HG03196 (cell line): ENCODE results near the gene SLC35F4.
"Not testable (repeated sequence)": the region's sequence is repeated elsewhere in the genome, so short reads cannot be mapped to it uniquely, and the experiment has no call there.

Experiments
- ATAC-seq: cut with Tn5 transposase; IDR thresholded peaks from one replicate; pipeline ENCODE4 v1.9.1; 2021; ENCODE audit not compliant: unreplicated experiment

SLC35F4 gene

DNA sequence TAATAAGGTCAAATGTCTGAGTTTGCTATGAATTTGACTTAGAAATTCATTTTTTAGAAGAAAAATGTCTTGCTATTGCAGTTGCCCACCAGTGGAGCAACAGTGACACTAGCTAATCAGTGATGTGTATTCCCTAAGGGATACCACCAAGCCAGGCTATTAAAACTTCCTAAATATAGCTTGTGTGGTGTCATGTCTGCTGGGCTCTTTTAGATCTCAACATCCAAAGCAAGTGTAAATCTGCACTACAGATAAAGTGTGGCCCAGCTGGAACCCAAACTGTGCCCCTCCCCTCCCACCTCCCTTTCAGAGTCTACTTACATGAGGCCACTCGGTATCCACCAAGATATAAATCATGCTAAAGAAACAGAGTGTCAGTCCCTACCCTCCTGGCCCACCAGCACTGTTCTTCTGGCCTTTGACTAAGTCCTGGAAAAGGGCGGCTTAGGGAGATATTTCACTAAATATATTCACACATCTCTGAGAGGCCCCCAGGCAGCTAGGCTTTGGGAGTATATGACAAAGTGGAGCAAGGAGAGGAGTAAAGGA, 53.8 kb downstream of the SLC35F4 start:
- ATAC-seq, result no peak

DNA sequence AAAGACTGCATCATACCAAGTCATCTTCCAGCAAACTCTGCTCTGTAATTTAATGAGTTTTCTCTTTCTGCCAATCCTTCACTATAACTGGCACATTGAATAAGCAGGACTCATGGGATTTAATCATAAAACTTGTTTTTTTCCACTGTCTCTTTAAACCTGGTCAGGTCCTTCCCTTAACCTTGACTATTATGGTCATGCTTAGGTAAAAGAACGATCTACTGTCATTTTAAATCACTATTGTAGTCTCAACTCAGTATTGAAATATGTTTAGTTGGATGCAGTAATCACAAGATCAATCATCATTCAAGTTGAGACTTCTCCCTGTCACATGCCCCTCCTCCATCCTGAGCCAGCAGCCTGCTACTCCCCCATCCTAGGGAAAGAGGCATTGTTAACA, 56.1 kb downstream of the SLC35F4 start:
- ATAC-seq, result no peak

DNA sequence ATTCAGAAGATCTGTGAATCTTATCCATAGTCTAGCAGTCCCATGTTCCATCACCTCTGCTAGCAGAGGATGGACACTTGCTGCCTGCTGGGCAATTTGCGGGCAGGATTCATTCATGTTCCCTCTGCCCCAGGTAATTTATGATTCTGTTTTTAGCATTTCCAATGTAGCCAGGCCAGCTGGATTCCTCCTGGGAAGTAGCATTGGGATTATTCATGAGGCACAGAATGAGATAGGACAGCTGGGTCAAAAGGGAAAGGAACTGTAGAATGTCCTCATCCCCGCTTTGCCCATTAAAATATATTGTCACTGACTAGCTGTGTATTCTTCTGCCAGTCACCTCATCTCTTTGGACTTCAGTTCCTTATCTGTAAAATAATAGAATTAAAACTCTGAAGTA, 68.7 kb downstream of the SLC35F4 start:
- no peak for ATAC-seq

DNA sequence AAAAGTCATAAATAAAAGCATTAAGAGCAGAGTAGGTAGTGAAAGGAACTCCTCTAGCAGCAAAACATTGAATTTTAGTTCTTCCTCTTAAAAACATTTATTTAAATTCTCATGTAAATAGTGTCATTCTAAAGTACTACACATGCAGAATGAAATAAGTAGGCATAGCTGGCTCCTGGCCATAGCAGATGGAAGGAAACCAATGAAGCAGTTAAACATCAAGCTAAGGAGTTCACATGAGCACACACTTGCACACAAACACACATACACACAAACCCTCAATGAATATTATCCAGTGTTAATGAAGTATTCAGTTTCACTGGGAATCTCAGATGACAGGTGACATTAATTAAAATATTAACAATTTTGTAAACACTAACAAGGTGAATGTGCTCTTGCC, 69.3 kb downstream of the SLC35F4 start:
- ATAC-seq, result no peak

DNA sequence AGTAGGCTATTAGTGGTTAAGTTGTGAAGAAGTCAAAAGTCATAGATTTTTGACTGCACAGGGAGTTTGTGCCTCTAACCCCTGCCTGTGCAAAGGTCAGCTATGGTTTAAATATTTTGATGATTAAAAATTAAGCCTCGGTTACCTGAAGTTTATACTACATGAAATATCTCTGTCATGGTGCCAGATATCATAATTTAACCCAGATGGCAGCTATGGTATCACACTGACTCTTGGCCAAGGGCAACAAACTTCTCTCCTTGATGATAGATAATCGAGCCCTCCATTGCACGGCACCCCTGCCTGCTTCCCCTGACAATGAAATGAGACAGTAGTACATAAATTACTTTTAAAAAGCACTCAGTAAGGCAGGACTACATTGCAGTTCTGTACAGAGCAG, 80.8 kb downstream of the SLC35F4 start:
- no peak for ATAC-seq

DNA sequence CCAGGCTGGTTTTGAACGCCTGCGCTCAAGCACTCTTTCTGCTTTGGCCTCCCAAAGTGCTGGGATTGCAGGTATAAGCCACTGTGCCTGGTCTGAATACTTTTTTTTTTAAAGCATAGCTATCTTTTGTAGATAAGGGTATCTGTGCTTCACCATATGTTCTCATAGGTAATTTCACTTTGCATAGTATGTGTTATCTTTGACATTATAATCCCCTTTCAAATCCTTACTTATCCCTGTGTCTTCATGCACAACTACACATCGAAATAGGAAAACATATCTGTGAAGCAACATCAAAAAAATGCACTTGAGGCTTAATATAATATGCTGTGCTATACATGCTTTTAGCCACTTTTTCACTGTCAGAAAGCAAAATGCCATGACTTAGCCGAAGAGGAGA, 94.1 kb downstream of the SLC35F4 start:
- ATAC-seq, result no peak

DNA sequence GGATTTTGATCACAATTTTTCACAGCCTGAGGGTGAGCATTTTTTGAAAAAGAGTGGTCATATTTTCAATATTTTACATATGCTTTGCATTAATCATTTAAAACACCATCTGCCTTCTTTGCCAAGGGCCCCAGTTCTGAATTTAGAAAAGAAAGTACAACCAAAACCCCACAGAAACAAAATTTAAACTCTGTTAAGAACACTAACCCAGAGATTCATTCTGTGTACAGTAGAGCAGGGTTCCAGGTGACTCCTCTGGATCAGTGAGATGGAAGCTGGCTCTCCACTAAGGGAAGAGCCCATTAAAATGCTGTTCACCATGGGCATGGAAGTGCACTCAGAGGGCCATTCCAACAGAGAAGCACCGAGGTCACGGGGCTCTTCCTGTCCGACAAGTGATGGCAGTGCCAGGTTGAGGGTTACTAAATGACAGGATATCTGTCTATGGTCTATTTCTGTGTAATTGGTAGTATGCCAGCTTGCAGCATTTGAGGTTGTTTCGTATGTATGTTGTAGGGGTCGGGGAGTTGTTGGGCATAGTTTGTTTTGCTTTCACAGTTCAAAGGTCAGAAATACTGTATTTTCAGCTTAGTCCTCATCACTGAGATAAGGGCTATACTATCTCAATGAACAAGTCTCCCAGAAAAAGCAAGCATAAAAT, 95.9 kb downstream of the SLC35F4 start:
- no peak for ATAC-seq

DNA sequence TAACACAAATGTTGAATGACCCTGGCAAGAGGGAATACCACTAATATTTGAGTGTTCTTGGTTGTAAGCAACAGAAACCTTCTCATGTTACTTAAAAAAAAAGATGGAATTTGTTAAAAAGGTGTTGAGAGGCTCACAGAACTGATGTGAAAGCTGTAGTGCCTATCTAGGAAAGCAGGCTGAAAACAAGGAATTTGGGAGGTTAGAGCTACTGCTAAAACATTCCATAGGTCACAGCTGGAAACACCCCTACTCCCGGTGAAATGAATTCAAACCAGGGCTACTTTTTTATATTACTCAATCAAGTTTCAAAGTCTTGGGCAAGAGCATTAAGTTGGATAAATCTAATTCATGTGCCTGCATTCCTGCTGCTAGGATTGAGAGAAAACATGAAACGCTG, 104.1 kb downstream of the SLC35F4 start:
- no peak for ATAC-seq

DNA sequence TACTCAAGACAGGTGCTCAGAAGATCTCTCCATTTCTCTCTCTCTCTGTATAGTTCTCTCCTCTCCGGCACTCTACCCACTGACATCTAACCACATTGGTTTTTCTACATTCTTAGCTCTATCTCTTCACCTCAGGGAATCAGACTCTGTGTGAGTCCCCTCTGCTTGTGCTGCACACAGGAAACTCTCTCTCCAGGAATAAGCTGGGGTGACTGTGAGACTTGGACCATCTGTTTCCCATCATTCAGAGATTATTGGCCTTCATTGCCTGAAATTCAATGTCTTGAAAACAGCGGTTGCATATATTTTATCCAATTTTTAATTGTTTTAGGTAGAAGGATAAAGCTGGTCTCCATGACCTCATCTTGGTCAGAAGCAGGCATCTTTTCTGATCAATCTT, 105.0 kb downstream of the SLC35F4 start:
- ATAC-seq, result no peak

DNA sequence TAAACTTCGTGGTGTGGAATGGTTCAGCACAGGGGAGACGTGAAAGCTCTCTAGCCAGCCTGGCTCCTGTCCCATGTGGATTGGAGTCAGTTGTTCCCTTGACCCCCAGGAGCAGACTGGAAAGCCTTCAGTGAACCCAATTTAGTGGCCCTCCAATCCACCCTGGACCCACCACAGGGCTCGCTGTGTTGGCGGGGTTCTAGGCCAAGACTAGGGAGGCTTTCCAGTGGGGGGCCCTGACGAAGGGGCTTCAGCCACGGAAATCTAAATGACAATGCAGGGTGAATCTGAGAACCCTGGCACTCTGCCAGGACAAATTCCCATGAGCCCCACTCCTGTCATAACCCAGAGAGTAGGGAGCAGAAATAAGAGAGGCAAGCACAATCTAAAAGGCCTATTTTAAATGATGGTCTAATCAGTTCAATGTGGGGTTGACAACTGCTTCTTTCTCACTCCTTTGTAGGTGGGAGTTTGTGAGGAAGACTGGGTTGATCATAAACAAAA, 110.8 kb downstream of the SLC35F4 start:
- ATAC-seq, result no peak

DNA sequence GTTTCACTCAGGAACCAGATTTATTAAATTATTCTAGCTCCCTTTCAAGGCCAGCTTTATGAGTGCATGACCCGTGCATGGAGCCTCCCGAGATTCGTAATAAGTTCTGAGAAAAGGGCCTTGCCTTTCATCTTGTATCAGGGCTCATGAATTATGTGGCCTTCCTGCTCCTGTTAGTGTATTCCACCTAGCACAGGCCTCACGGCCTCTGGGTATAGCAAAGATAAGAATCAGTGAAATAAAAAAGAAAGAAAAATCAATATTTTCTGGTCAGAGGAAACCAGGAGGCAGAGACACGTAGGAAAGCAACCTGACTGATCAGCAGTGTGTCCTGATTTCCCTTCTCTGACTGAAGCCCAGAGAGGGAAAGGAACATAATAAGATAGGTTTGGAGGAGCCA, 111.4 kb downstream of the SLC35F4 start:
- ATAC-seq, result no peak

DNA sequence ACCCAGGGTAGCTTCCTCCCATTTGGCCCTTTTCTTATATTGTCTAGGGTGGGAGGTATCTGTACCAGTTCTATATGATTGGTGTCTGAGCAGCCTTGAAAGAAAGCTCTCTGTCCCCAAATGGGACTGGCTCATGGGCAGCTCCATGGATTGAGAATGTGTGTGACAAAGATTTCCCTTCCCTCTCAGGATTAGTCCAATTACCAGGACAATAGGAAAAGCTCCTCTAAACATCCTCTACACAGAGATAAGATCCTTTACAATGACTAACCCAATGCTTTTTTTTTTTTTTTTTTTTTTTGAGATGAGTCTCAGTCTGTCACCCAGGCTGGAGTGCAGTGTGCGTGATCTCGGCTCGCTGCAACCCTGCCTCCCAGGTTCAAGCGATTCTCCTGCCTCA, 112.1 kb downstream of the SLC35F4 start:
- ATAC-seq, result no peak

DNA sequence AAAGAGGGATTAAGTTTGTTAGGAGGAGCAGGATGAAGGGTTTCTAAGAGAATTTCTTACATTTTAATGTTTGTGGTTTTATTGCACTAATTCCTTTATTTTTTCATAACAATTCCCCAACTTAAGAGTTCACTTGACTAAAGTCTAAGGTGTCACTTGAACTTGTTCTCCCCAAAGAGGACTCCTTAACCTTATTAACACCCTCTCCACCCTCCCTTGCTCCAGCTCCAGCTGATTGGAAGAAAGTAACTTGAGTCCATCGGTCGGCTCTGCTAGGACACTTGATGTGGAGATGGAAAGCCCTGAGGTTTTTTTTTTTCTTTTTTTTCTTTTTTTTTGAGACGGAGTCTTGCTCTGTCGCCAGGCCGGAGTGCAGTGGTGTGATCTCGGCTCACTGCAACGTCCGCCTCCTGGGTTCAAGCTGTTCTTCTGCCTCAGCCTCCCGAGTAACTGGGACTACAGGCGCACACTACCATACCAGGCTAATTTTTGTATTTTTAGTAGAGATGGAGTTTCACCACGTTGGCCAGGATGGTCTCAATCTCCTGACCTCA, 113.7 kb downstream of the SLC35F4 start:
- not testable (repeated sequence) for ATAC-seq

DNA sequence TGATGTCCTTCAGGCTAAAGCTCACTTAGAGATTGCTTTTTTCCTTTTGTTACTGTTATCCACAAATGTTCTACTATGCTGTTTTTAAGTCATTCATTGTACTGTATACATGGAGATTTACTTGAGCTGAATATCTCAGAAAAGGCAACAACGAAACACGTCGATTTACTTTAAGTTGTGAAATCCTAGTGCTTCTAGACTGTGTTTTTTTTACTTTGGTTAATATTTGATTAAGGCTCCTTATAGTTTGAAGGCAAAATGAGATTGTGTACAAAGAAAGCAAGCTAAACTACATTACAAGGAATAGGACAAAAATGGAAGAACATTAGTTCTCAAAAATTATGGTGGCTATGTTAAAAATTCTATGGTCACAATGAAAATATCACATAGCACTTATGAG, 114.5 kb downstream of the SLC35F4 start:
- ATAC-seq, result no peak

DNA sequence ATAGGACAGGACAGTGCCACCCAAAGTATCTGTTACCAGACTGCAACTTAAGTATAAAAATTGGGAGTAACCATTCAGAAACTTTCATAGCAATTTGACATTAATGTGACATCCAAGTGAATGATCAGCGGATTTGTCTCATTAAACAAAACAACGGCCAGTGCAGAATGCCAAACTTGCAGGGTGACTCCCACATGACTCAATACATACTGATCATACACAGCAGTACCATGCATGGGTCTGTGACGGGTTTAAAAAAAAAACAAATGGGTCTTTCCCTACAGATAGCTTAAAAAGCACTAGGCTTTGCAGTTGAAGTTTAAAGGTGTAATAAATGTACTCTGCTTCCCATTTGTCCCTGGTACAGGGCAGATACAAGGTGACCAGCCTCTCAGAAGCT, 116.6 kb downstream of the SLC35F4 start:
- no peak for ATAC-seq

DNA sequence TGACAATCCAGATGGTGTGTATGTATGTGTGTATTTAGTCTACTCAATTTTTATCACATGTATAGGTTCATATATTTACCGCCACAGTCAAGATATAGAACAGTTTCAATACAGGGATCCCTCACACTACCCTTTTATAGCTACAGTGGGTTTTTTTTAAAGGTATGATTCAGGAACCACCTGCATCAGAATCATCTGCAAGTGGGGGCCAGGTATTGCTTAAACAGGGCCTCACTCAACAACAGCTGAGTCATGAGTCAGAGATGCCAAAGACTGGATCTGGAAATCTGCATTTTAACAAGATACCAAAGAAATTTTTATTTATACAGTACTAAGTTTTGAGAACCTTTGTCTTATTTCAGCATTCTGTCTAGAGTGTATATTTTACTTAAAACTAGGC, 117.6 kb downstream of the SLC35F4 start:
- ATAC-seq, result no peak

DNA sequence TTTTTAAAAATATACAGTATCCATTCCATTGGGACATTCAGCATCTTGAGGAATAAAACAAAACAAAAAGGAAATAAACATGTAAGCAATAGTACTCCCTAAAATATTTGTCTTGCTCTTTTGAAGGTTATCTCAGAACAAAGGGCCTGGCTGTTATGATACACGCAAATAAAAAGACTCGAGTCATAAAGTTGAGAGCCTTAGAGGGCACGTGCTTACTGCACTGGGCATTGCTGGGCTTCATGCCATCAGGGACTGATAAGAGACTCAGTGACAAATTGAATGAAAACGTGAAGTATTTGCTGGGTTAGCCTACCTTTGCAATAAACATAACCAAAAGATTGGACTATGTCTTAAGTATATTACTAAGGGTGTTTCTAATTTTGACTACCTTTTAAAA, 118.9 kb downstream of the SLC35F4 start:
- no peak for ATAC-seq

DNA sequence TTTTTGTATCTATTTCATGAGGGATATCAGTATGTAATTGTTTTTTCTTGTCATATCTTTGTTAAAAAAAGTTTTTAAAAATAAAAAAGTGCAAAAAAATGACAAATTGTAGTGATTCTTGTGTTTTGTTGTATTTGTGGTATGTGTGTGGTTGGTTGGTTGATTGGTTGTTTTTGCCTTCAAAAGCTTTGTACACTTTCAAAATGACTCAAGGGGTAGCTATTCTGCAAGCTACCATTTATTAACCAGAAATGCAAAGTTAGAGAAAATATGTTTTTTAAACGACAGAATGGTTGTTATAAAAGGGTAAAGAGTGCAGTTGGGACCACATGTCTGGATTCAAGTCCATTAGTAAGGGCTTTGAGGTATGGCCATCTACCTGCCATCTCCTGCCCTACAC, 119.3 kb downstream of the SLC35F4 start:
- ATAC-seq, result no peak

DNA sequence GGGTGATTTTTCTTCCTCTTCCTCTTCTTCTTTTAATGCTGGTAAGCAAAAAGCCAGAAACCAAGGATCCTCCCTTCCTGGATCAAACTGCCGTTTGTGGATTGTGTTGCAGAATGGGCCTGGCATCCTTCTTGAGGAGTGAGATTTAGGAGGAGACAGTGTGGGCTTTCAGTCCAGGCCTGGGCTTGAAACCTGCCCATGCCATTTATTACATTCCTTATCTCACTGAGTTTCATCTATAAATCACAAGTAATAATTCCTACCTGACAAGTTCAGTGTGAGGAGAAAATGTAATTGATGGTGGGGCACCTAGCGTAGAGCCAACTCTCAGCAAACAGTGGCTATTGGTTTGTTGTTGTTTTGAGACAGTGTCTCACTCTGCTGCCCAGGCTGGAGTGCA, 126.4 kb downstream of the SLC35F4 start:
- no peak for ATAC-seq

DNA sequence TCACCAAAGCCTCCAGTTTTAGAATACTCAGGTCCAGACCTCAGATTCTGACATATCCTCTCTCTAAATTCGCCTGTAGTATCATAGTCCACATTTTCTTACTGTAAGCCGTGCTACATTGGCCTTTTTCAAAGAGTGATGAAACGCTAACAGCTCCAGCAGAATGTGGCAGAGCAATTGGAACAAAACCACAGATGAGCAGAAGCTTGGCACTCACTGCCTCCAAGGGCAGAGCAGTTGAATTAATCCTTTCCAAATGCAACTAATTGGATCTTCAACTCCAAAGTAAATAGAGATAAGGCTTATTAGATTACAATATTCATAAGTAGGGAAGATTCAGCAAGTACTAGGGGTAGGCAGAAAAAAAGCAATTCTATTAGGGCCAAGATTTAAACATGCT, 128.3 kb downstream of the SLC35F4 start:
- ATAC-seq, result no peak

DNA sequence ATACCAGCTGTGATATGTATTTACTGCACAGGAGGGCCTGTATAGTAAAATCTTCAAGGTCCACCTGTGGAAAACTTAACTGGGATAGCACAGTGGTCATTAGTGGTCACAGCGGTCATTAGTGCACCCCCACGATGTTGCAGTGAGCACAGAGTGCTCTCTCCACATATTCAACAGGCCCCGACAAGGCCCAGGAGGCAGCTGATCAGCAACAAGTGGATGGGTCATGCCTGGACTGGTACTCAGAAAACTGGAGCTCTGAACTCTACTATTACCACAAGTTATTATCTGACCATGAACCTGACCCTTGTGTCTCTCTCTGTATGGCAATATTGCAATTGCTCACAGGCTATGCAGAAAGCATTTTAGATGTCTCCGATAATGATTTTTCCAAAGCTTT, 129.5 kb downstream of the SLC35F4 start:
- ATAC-seq, result no peak

DNA sequence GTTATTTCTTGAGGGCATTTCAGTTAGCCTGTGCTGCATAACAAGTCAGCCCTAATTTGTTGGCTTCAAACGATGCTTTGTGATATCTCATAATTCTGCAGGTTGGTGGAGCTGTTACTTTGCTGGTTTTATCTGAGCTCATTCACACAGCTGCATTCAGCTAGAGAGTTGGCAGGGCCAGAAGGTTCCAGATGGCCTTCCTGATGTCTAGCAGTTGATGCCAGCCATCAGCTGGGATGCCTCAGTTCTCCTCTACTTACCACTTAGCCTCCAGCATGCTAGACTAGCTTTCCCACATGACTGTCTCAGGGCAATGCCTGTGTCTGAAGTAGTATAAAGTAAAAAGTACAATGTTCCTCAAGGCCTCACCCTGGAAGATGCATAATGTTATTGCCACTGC, 130.6 kb downstream of the SLC35F4 start:
- no peak for ATAC-seq
